Neutrophil (primary cell): ENCODE data around the gene HARS1.
A peak's percentile ranks its signal among the peaks of the same experiment; 100 is the strongest.
"Not testable (repeated sequence)": the region's sequence is repeated elsewhere in the genome, so short reads cannot be mapped to it uniquely, and the experiment has no call there.

Experiments used
- H3K27ac ChIP-seq: fragments of 200-600 bp; sonication (generic); 2 replicates; pipeline ENCODE4 v1.5.1; 2016; ENCODE audit warnings: mild to moderate bottlenecking, moderate library complexity
- H3K27me3 ChIP-seq: fragments of 200-600 bp; sonication (generic); 2 replicates; pipeline ENCODE4 v1.6.0; 2016; ENCODE audit warnings: mild to moderate bottlenecking
- H3K36me3 ChIP-seq: fragments of 200-600 bp; sonication (generic); 2 replicates; pipeline ENCODE4 v1.5.1; 2017
- H3K4me1 ChIP-seq, 2 experiments: fragments of 200-600 bp in 1 of 2; sonication (generic) in 1 of 2; 1 replicate in 1 of 2; 2 replicates in 1 of 2; pipeline versions ENCODE4 v1.5.1 to v1.6.1; 2013 to 2016; ENCODE audit warnings: low read depth in 1 of 2, low read length in 1 of 2, mild to moderate bottlenecking in 1 of 2, moderate library complexity in 1 of 2; ENCODE audit not compliant: control insufficient read depth in 1 of 2, insufficient read depth in 1 of 2
- H3K4me3 ChIP-seq, 2 experiments: fragments of 200-600 bp in 1 of 2; sonication (generic) in 1 of 2; 1 replicate in 1 of 2; 2 replicates in 1 of 2; pipeline ENCODE4 v1.5.1; 2013 to 2016; ENCODE audit warnings: low read depth in 1 of 2, low read length in 1 of 2, mild to moderate bottlenecking in 1 of 2, moderate library complexity in 1 of 2
- H3K9me3 ChIP-seq: fragments of 200-600 bp; sonication (generic); 2 replicates; pipeline ENCODE4 v1.5.1; 2016
- TF ChIP-seq, protein P1 (sequence below): fragments of 200-600 bp; sonication (generic); IDR thresholded peaks from 2 replicates; pipeline ENCODE4 v1.5.1; 2016; ENCODE audit warnings: antibody characterized with exemption

Gene HARS1

DNA sequence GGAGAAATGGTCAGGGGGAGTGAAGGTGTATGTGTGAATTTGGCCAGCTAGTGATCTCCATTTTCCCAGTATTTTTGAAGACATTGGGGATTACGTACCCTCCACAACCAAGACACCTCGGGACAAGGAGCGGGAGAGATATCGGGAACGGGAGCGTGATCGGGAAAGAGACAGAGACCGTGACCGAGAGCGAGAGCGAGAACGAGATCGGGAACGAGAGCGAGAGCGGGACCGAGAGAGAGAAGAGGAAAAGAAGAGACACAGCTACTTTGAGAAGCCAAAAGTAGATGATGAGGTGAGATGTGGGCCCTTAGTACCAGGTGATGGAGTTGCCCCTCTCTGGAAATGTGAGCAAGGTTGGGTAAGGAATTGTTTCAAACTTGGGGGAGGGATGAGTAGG, 32.3 kb downstream of the HARS1 start:
- no peak overlapping the region for H3K4me3 ChIP-seq
- no peaks in the 10 kb centered on the region for H3K27me3 ChIP-seq
- peaks cover 9 to 12% of the 10 kb centered on the region in 2 experiments for H3K4me1 ChIP-seq
- TF ChIP-seq, protein P1, sequence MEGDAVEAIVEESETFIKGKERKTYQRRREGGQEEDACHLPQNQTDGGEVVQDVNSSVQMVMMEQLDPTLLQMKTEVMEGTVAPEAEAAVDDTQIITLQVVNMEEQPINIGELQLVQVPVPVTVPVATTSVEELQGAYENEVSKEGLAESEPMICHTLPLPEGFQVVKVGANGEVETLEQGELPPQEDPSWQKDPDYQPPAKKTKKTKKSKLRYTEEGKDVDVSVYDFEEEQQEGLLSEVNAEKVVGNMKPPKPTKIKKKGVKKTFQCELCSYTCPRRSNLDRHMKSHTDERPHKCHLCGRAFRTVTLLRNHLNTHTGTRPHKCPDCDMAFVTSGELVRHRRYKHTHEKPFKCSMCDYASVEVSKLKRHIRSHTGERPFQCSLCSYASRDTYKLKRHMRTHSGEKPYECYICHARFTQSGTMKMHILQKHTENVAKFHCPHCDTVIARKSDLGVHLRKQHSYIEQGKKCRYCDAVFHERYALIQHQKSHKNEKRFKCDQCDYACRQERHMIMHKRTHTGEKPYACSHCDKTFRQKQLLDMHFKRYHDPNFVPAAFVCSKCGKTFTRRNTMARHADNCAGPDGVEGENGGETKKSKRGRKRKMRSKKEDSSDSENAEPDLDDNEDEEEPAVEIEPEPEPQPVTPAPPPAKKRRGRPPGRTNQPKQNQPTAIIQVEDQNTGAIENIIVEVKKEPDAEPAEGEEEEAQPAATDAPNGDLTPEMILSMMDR, result no peak
- H3K9me3 ChIP-seq, result no peaks in the 10 kb centered on the region
- H3K27ac ChIP-seq, result no peak overlapping the region
- H3K36me3 ChIP-seq, result peaks cover 94% of the 10 kb centered on the region

DNA sequence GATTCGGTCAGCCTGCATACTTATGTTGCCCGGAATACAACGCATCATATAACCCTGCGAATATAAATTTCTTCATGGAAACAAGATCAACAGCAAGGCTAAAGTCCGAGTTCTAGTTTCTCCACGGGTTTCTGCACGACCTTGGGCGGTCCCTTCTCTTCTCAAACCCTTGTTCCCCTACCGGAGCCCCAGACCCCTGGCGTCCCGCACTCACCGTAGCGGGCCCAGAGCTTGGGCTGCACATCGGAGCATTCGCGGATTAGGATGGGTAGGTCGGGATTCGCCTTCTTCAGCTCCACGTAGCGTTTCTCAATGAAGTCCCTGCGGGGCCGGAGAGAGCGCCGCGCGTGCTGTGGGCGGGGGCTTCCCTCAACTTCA, 44.1 kb downstream of the HARS1 start:
- Histone ChIP-seq H3K27ac (peak overlapping the region; percentile 91), H3K9me3 (no peaks in the 10 kb centered on the region), H3K36me3 (peaks cover 66% of the 10 kb centered on the region), H3K27me3 (no peaks in the 10 kb centered on the region), H3K4me3 (peak overlapping the region; percentile 82 to 97), H3K4me1 (peaks cover 21 to 22% of the 10 kb centered on the region in 2 experiments)
- TF ChIP-seq, protein P1, result no peak

DNA sequence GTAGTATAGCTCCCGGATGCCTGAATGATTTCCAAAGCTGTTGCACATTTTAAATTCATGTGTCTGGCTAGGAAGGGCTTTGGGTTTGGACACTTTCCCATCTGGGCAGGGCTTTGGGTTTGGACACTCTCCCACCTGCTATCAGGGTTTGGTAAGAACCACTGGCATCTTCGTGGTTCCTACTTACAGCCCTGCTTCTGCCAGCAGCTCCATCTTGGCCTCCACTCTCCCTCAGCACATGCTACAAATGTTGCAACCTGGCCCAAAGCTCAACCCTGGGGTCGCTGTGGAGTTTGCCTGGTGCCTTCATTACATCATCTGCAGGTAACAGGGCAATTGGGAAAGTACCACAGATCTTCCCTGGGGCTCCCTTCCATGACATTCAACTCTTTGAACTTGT, 48.5 kb downstream of the HARS1 start:
- H3K36me3 ChIP-seq, result peaks cover 45% of the 10 kb centered on the region
- no peaks in the 10 kb centered on the region for H3K27me3 ChIP-seq
- TF ChIP-seq, protein P1, result no peak
- no peak overlapping the region for H3K4me3 ChIP-seq
- no peaks in the 10 kb centered on the region for H3K9me3 ChIP-seq
- peaks cover 36 to 38% of the 10 kb centered on the region in 2 experiments for H3K4me1 ChIP-seq
- H3K27ac ChIP-seq, result no peak overlapping the region

DNA sequence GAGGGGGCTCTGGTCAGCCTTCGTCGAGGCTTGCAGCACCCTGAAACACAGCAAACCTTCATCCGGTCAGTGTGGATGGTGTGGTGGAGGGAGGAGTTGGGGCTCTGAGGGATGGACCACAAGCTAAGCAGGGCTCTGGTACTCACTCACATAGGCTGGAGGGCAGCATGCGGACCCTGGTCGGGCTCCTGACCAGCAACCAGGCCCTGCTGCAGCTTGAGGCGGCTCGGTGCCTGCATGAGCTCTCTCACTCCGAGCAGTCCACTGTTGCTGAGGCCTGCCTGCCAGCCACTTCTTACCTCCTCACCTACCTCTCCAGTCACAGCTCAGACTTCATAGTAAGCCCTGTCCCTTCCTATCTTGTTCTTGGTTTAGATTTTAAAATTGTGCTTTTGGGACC, 49.5 kb downstream of the HARS1 start:
- Histone ChIP-seq H3K36me3 (peaks cover 45% of the 10 kb centered on the region), H3K9me3 (no peaks in the 10 kb centered on the region), H3K4me3 (no peak overlapping the region), H3K27ac (no peak overlapping the region), H3K4me1 (peaks cover 41 to 44% of the 10 kb centered on the region in 2 experiments), H3K27me3 (no peaks in the 10 kb centered on the region)
- TF ChIP-seq, protein P1, result no peak

DNA sequence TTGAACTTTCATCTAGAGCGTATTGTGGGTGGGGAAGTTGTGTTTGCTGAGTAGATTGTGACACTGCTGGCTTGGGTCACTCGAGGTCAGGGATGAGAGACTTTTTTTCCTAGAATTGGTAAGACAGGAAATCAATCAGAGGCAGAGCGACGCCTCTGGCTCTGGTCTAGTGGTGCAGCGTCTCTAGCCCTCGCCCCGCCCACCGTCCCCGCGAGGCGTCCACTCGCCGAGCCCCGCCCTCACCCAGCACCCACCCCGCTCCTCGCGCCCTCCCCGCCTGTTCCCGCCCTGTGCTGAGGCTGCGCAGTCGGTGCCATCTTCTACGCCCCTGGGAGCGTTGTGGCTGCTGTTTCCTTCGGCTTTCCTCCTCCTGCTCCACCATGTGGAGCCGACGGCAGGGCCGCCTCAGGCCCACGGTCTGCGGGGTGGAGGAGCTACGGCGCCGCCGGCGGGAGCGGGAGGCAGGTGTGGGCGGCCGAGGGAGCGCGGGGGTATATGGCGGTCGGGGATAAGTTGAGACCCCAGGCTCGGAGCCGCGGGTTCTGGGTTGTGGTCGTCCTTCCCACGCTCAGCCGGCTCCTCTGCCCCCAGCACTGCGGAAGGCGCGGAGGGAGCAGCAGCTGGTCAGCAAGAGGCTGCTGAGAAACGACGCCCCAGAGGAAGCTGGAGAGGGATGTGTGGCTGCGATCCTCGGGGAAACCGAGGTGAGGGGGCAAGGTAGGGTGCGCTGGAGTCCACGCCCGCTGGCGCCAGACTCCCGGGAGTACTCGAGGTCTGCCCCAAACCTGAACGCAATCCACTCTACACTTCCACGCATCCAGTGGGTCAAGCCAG, 51.8 kb downstream of the HARS1 start, which contains the start of gene TMCO6:
TSS of gene TMCO6 (plus strand) at position 304 of the 834 bp plus-strand sequence. CDS start at position 381, 77 bp downstream.
- TF ChIP-seq, protein P1, result peak; percentile 99
- Histone ChIP-seq H3K9me3 (no peaks in the 10 kb centered on the region), H3K4me3 (peak within 1 kb of the TSS; percentile 72 to 84), H3K36me3 (peaks cover 31% of the 10 kb centered on the region), H3K27ac (peak within 1 kb of the TSS; percentile 99), H3K4me1 (peaks cover 49 to 54% of the 10 kb centered on the region in 2 experiments), H3K27me3 (no peaks in the 10 kb centered on the region)

DNA sequence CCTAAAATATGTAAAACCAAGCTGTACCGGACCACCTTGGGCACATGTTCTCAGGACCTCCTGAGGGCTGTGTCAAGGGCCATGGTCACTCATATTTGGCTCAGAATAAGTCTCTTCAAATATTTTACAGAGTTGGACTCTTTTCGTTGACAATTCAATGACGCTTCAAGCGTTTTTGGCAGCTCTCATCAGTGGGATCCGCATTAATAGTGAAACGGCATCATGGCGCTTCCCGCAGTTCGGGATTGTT, 52.3 kb downstream of the HARS1 start:
- Histone ChIP-seq H3K36me3 (peaks cover 26% of the 10 kb centered on the region), H3K4me3 (peak overlapping the region; percentile 72 to 84), H3K4me1 (peaks cover 55 to 59% of the 10 kb centered on the region in 2 experiments), H3K27ac (peak overlapping the region; percentile 99)
- not testable (repeated sequence) for H3K27me3 ChIP-seq, H3K9me3 ChIP-seq
